H9 (cell line): Measurements from ENCODE around the gene DLG2. TPM values are rescaled to one million over a fixed set of nuclear protein-coding genes. Genes with fewer than 3 reads are reported as not detected.

Experiments used
- DNase-seq: peaks from one replicate; pipeline ENCODE4 v3.0.0-alpha.2; 2017
- H2AFZ ChIP-seq: one replicate; pipeline ENCODE4 v1.6.1; 2013; ENCODE audit warnings: mild to moderate bottlenecking, low read length, control low read depth, moderate library complexity
- H2AK5ac ChIP-seq: 2 replicates; pipeline ENCODE4 v1.6.1; 2013; ENCODE audit warnings: low read length, control low read depth, mixed read lengths; ENCODE audit not compliant: insufficient read length
- H2BK120ac ChIP-seq: one replicate; pipeline ENCODE4 v1.6.1; 2013; ENCODE audit warnings: low read depth, mild to moderate bottlenecking, low read length, control low read depth, inconsistent platforms; ENCODE audit not compliant: poor library complexity, severe bottlenecking
- H2BK12ac ChIP-seq: 2 replicates; pipeline ENCODE4 v1.6.1; 2013; ENCODE audit warnings: low read length, control low read depth, mixed read lengths, low read depth; ENCODE audit not compliant: insufficient read length
- H2BK15ac ChIP-seq: 2 replicates; pipeline ENCODE4 v1.6.1; 2013; ENCODE audit warnings: low read depth, low read length, control low read depth
- H2BK20ac ChIP-seq: one replicate; pipeline ENCODE4 v1.6.1; 2013; ENCODE audit warnings: low read depth, mild to moderate bottlenecking, low read length, control low read depth, inconsistent platforms; ENCODE audit not compliant: poor library complexity, severe bottlenecking
- H2BK5ac ChIP-seq: 2 replicates; pipeline ENCODE4 v1.6.1; 2013; ENCODE audit warnings: low read length, control low read depth, mixed read lengths; ENCODE audit not compliant: insufficient read length
- H3K14ac ChIP-seq: 2 replicates; pipeline ENCODE4 v1.6.1; 2013; ENCODE audit warnings: low read length, control low read depth; ENCODE audit not compliant: insufficient read depth
- H3K18ac ChIP-seq: 2 replicates; pipeline ENCODE4 v1.6.1; 2013; ENCODE audit warnings: low read depth, mild to moderate bottlenecking, mixed read lengths, low read length, control low read depth; ENCODE audit not compliant: insufficient read length
- H3K23ac ChIP-seq: 2 replicates; pipeline ENCODE4 v1.6.1; 2013; ENCODE audit warnings: low read length, control low read depth, mixed read lengths, low read depth; ENCODE audit not compliant: insufficient read length
- H3K23me2 ChIP-seq: 2 replicates; pipeline ENCODE4 v1.6.1; 2013; ENCODE audit warnings: low read depth, mild to moderate bottlenecking, mixed read lengths, low read length, control low read depth; ENCODE audit not compliant: insufficient read length, poor library complexity, severe bottlenecking
- H3K27ac ChIP-seq: 2 replicates; pipeline ENCODE4 v1.5.1; 2013; ENCODE audit warnings: low read length, control low read depth, mixed read lengths, low read depth; ENCODE audit not compliant: insufficient read length
- H3K27me3 ChIP-seq: 2 replicates; pipeline ENCODE4 v1.6.1; 2013; ENCODE audit warnings: low read length, control low read depth, inconsistent platforms; ENCODE audit not compliant: insufficient read depth
- H3K4ac ChIP-seq: 2 replicates; pipeline ENCODE4 v1.6.1; 2013; ENCODE audit warnings: low read depth, mild to moderate bottlenecking, control low read depth, inconsistent platforms, low read length, moderate library complexity
- H3K4me1 ChIP-seq: 2 replicates; pipeline ENCODE4 v1.6.1; 2013; ENCODE audit warnings: low read length, control low read depth, inconsistent platforms; ENCODE audit not compliant: insufficient read depth
- H3K4me2 ChIP-seq: 2 replicates; pipeline ENCODE4 v1.6.1; 2013; ENCODE audit warnings: low read length, control low read depth, mixed read lengths; ENCODE audit not compliant: insufficient read length, insufficient read depth
- H3K56ac ChIP-seq: 2 replicates; pipeline ENCODE4 v1.6.1; 2013; ENCODE audit warnings: low read depth, mild to moderate bottlenecking, mixed read lengths, low read length, control low read depth; ENCODE audit not compliant: insufficient read length
- H3K79me1 ChIP-seq: 2 replicates; pipeline ENCODE4 v1.6.1; 2013; ENCODE audit warnings: low read depth, mild to moderate bottlenecking, moderate library complexity, low read length, control low read depth, inconsistent platforms; ENCODE audit not compliant: insufficient read depth, poor library complexity, severe bottlenecking
- H3K79me2 ChIP-seq: 2 replicates; pipeline ENCODE4 v1.6.1; 2013; ENCODE audit warnings: low read length, control low read depth, inconsistent platforms; ENCODE audit not compliant: insufficient read depth
- H3K9ac ChIP-seq: 2 replicates; pipeline ENCODE4 v1.6.1; 2013; ENCODE audit warnings: low read length, control low read depth, mixed read lengths; ENCODE audit not compliant: insufficient read length; ENCODE audit errors: extremely low read depth
- H3K9me3 ChIP-seq: one replicate; pipeline ENCODE4 v1.6.1; 2013; ENCODE audit warnings: low read depth, low read length, inconsistent platforms; ENCODE audit not compliant: control insufficient read depth
- H3T11ph ChIP-seq: one replicate; pipeline ENCODE4 v1.6.1; 2013; ENCODE audit warnings: mild to moderate bottlenecking, low read length, control low read depth, inconsistent platforms
- H4K20me1 ChIP-seq: one replicate; pipeline ENCODE4 v1.6.1; 2013; ENCODE audit not compliant: control insufficient read depth, insufficient read length, insufficient read depth
- H4K5ac ChIP-seq: 2 replicates; pipeline ENCODE4 v1.6.1; 2013; ENCODE audit warnings: low read depth, mild to moderate bottlenecking, mixed read lengths, low read length, control low read depth; ENCODE audit not compliant: insufficient read length
- H4K8ac ChIP-seq: replicated peaks from 2 replicates; pipeline ENCODE4 v1.6.1; 2013; ENCODE audit warnings: low read length, control low read depth, mixed read lengths, low read depth; ENCODE audit not compliant: insufficient read length
- H4K91ac ChIP-seq: 2 replicates; pipeline ENCODE4 v1.6.1; 2013; ENCODE audit warnings: low read depth, mild to moderate bottlenecking, moderate library complexity, mixed read lengths, low read length, control low read depth; ENCODE audit not compliant: insufficient read length
- H3K27ac Mint-ChIP-seq, 3 experiments: 2 replicates in 2 of 3; 3 replicates in 1 of 3; pipeline ENCODE4 v1.8.0; 2020 to 2021; ENCODE audit warnings: mixed read lengths in 3 of 3, mild to moderate bottlenecking in 1 of 3, moderate library complexity in 1 of 3
- H3K27me3 Mint-ChIP-seq: 2 replicates; pipeline ENCODE4 v1.8.0; 2021; ENCODE audit warnings: low read depth, mild to moderate bottlenecking, moderate library complexity, mixed read lengths
- H3K36me3 Mint-ChIP-seq, 3 experiments: 2 replicates in 2 of 3; 3 replicates in 1 of 3; pipeline ENCODE4 v1.8.0; 2020 to 2021; ENCODE audit warnings: low read depth in 3 of 3, mixed read lengths in 3 of 3; ENCODE audit not compliant: insufficient read depth in 1 of 3
- H3K4me1 Mint-ChIP-seq, 2 experiments: 2 replicates each; pipeline ENCODE4 v1.8.0; 2020; ENCODE audit warnings: mixed read lengths in 2 of 2
- H3K4me3 Mint-ChIP-seq, 2 experiments: 2 replicates in 1 of 2; 3 replicates in 1 of 2; pipeline ENCODE4 v1.8.0; 2020 to 2021; ENCODE audit warnings: mild to moderate bottlenecking in 2 of 2, mixed read lengths in 2 of 2, moderate library complexity in 1 of 2
- H3K9me3 Mint-ChIP-seq, 2 experiments: 2 replicates in 1 of 2; 3 replicates in 1 of 2; pipeline ENCODE4 v1.8.0; 2020; ENCODE audit warnings: mild to moderate bottlenecking in 2 of 2, mixed read lengths in 2 of 2, moderate library complexity in 1 of 2
- CTCF ChIP-seq: fragments of 200-600 bp; sonication (generic); conservative IDR thresholded peaks from 3 replicates; pipeline ENCODE4 v1.8.0; 2021; ENCODE audit warnings: antibody characterized with exemption, mild to moderate bottlenecking
- WGBS: extraction: QIAGEN DNeasy Blood & Tissue Kit; methylation state at CpG from one replicate; pipeline ENCODE4 v1.1.7; 2013; ENCODE audit warnings: missing lambda C conversion rate, low lambda C conversion rate, mixed read lengths; ENCODE audit not compliant: insufficient read length; ENCODE audit errors: extremely low coverage; 5-methylcytosine and 5-hydroxymethylcytosine counted together
- total RNA-seq: library from RNA; stranded (reverse); gene quantifications from 2 replicates; pipeline ENCODE4 v1.2.1, GENCODE V29; 2021

The DLG2 gene
- total RNA-seq, 1 experiment from 2014 or later = 8.0 TPM

- Histone ChIP-seq H3K14ac (no peak overlapping the region), H3K79me2 (no peaks in the 10 kb centered on the region), H3K9ac (no peak overlapping the region), H3T11ph (no peak overlapping the region), H4K8ac (no peak overlapping the region), H4K5ac (no peak overlapping the region), H3K4ac (no peak overlapping the region), H4K20me1 (no peaks in the 10 kb centered on the region), H2BK5ac (no peak overlapping the region), H3K27me3 (no peaks in the 10 kb centered on the region), H2AFZ (no peak overlapping the region), H3K4me1 (no peaks in the 10 kb centered on the region; the same call in 1 of the 2 replicates), H3K79me1 (no peaks in the 10 kb centered on the region), H2BK20ac (no peak overlapping the region), H3K9me3 (no peaks in the 10 kb centered on the region), H3K27ac (no peak overlapping the region), H3K23ac (no peak overlapping the region), H2AK5ac (no peak overlapping the region), H2BK12ac (no peak overlapping the region), H2BK15ac (no peak overlapping the region), H3K18ac (no peak overlapping the region), H2BK120ac (no peak overlapping the region), H3K4me2 (no peak overlapping the region), H3K56ac (no peak overlapping the region), H3K23me2 (no peaks in the 10 kb centered on the region), H4K91ac (no peak overlapping the region)
- Mint-ChIP-seq H3K27ac (peak overlapping the region; percentile 75 to 86 (median 84); a peak in 6 of 7 replicates), H3K4me1 (peaks cover 14 to 21% of the 10 kb centered on the region in 2 experiments), H3K27me3 (no peaks in the 10 kb centered on the region), H3K4me3 (no peak overlapping the region), H3K9me3 (no peaks in the 10 kb centered on the region), H3K36me3 (no peaks in the 10 kb centered on the region)
- no peak for DNase-seq
- no peak for TF ChIP-seq CTCF
- no CpG with 5 or more reads among the region's 1 CpG for WGBS
Observed at GRCh38 chr11:84865791-84866535, 761.2 kb downstream of the DLG2 start.
